NT2/D1 (cell line): ENCODE data around the gene QSOX2.

Experiments used
- SUZ12 ChIP-seq: IDR thresholded peaks from 2 replicates; pipeline ENCODE4 v1.6.1; 2011; ENCODE audit not compliant: insufficient read length, insufficient read depth; ENCODE audit errors: extremely low read depth
- YY1 ChIP-seq: IDR thresholded peaks from 2 replicates; pipeline ENCODE4 v1.6.1; 2011; ENCODE audit not compliant: insufficient read length, insufficient read depth
- ZNF274 ChIP-seq: IDR thresholded peaks from 2 replicates; pipeline ENCODE4 v1.6.1; 2011; ENCODE audit warnings: mild to moderate bottlenecking, low read depth, low read length

- TF ChIP-seq YY1, result no peak
- TF ChIP-seq SUZ12, result no peak
- TF ChIP-seq ZNF274, result no peak
These were observed 85.2 kb downstream of the QSOX2 start for GRCh38 chr9:136160381-136160841.
